SK-N-SH (cell line): ENCODE measurements around the gene MMS22L. TPM values are rescaled to one million over a fixed set of nuclear protein-coding genes. Genes with fewer than 3 reads are reported as not detected.

Experiments
- CTCF ChIA-PET: fragments of 300-600, 350-600 bp; formaldehyde crosslinking; extraction: SDS; loops from one replicate; lab custom pipeline; 2021; lab: Yijun Ruan, JAX
- POLR2A ChIA-PET: fragments of 350-600 bp; sonication (Branson Sonifier 250); formaldehyde crosslinking; extraction: SDS; loops from one replicate; lab custom pipeline; 2020; ENCODE audit warnings: antibody characterized with exemption, inconsistent platforms; lab: Yijun Ruan, JAX
- DNase-seq: peaks from one replicate; pipeline ENCODE4 v3.0.0; 2012
- H2AFZ ChIP-seq: fragments of 200-600 bp; sonication (generic); 2 replicates; pipeline ENCODE4 v1.8.1; 2016; ENCODE audit warnings: antibody characterized with exemption, mild to moderate bottlenecking, low read depth
- H3F3A ChIP-seq: fragments of 200-600 bp; sonication (generic); replicated peaks from 2 replicates; pipeline ENCODE3; 2016; ENCODE audit warnings: antibody characterized with exemption, mild to moderate bottlenecking; ENCODE audit not compliant: insufficient read depth
- H3K27ac ChIP-seq, 2 experiments: fragments of 200-500 bp in 1 of 2; fragments of 200-600 bp in 1 of 2; sonication (Bioruptor generic) in 1 of 2; sonication (generic), shearing (Covaris generic) in 1 of 2; 2 replicates each; pipeline versions ENCODE4 v1.5.1 to v1.6.1; 2014 to 2016; ENCODE audit warnings: low read depth in 2 of 2, inconsistent platforms in 1 of 2, low read length in 1 of 2, mild to moderate bottlenecking in 1 of 2, mixed read lengths in 1 of 2
- H3K27me3 ChIP-seq: fragments of 200-600 bp; sonication (generic), shearing (Covaris generic); 2 replicates; pipeline ENCODE4 v1.6.1; 2016; ENCODE audit warnings: mixed run types; ENCODE audit not compliant: insufficient read depth
- H3K36me3 ChIP-seq, 2 experiments: fragments of 200-500 bp in 1 of 2; fragments of 200-600 bp in 1 of 2; sonication (Bioruptor generic) in 1 of 2; sonication (generic) in 1 of 2; replicated peaks in 1 of 2; 2 replicates each; pipeline versions ENCODE3 to v1.5.1; 2014 to 2016; ENCODE audit warnings: low read length in 1 of 2, mild to moderate bottlenecking in 1 of 2; ENCODE audit not compliant: insufficient read depth in 2 of 2, control insufficient read depth in 1 of 2
- H3K4me1 ChIP-seq, 2 experiments: fragments of 200-500 bp in 1 of 2; fragments of 200-600 bp in 1 of 2; sonication (Bioruptor generic) in 1 of 2; sonication (generic), shearing (Covaris generic) in 1 of 2; 2 replicates each; pipeline versions ENCODE4 v1.5.1 to v1.6.1; 2014 to 2016; ENCODE audit warnings: low read depth in 1 of 2, low read length in 1 of 2, mixed run types in 1 of 2; ENCODE audit not compliant: insufficient read depth in 2 of 2, control insufficient read depth in 1 of 2
- H3K4me2 ChIP-seq: fragments of 200-600 bp; sonication (generic), shearing (Covaris generic); 2 replicates; pipeline ENCODE4 v1.6.1; 2017; ENCODE audit warnings: mixed run types
- H3K4me3 ChIP-seq, 2 experiments: fragments of 200-500 bp in 1 of 2; fragments of 200-600 bp in 1 of 2; sonication (Bioruptor generic) in 1 of 2; sonication (generic), shearing (Covaris generic) in 1 of 2; 2 replicates each; pipeline versions ENCODE4 v1.5.1 to v1.8.1; 2014 to 2016; ENCODE audit warnings: low read depth in 2 of 2, inconsistent platforms in 1 of 2, low read length in 1 of 2, mild to moderate bottlenecking in 1 of 2, mixed read lengths in 1 of 2, moderate library complexity in 1 of 2
- H3K79me2 ChIP-seq: fragments of 200-600 bp; sonication (generic); 2 replicates; pipeline ENCODE4 v1.8.1; 2017; ENCODE audit warnings: mild to moderate bottlenecking; ENCODE audit not compliant: insufficient read depth
- H3K9ac ChIP-seq: fragments of 200-600 bp; sonication (generic); 2 replicates; pipeline ENCODE4 v1.6.1; 2017; ENCODE audit warnings: mixed run types
- H3K9me2 ChIP-seq: fragments of 200-600 bp; sonication (generic); 2 replicates; pipeline ENCODE4 v1.6.1; 2017; ENCODE audit warnings: mixed run types
- H3K9me3 ChIP-seq: fragments of 200-600 bp; sonication (generic); 2 replicates; pipeline ENCODE4 v1.6.1; 2017; ENCODE audit warnings: mixed run types, mild to moderate bottlenecking, moderate library complexity
- H4K20me1 ChIP-seq: fragments of 200-600 bp; sonication (generic); 2 replicates; pipeline ENCODE4 v1.6.1; 2017; ENCODE audit warnings: mild to moderate bottlenecking, mixed run types; ENCODE audit not compliant: insufficient read depth
- CHD2 ChIP-seq: fragments of 150-350 bp; IDR thresholded peaks from 2 replicates; pipeline ENCODE4 v1.6.1; 2018; ENCODE audit warnings: low read length; ENCODE audit not compliant: partially characterized antibody
- ELF1 ChIP-seq: IDR thresholded peaks from 2 replicates; pipeline ENCODE4 v1.4.0; 2012
- EP300 ChIP-seq, 2 experiments: IDR thresholded peaks; 2 replicates each; pipeline versions ENCODE4 v1.4.0 to v1.6.1; 2012; ENCODE audit warnings: borderline replicate concordance in 1 of 2, low read depth in 1 of 2, low read length in 1 of 2
- EZH2phosphoT487 ChIP-seq: fragments of 200-600 bp; sonication (generic); IDR thresholded peaks from 2 replicates; pipeline ENCODE4 v1.6.1; 2017; ENCODE audit warnings: low read depth, mixed run types, mild to moderate bottlenecking, antibody characterized with exemption, moderate library complexity, borderline replicate concordance
- FOSL2 ChIP-seq: IDR thresholded peaks from 2 replicates; pipeline ENCODE4 v1.4.0; 2012; ENCODE audit warnings: low read depth, mild to moderate bottlenecking, moderate library complexity, borderline replicate concordance
- FOXJ3 ChIP-seq: sonication (generic); formaldehyde crosslinking; IDR thresholded peaks from 2 replicates; pipeline ENCODE4 v1.5.1; 2020; ENCODE audit warnings: mild to moderate bottlenecking, missing genetic modification reagents
- GABPA ChIP-seq: IDR thresholded peaks from 2 replicates; pipeline ENCODE4 v1.4.0; 2012; ENCODE audit warnings: low read depth, mild to moderate bottlenecking
- GATA2 ChIP-seq: sonication (generic); formaldehyde crosslinking; IDR thresholded peaks from 2 replicates; pipeline ENCODE4 v1.5.0; 2020; ENCODE audit warnings: mild to moderate bottlenecking, missing genetic modification reagents
- IRF3 ChIP-seq: fragments of 150-350 bp; IDR thresholded peaks from 2 replicates; pipeline ENCODE4 v1.6.1; 2016; ENCODE audit warnings: mild to moderate bottlenecking, low read depth, low read length
- MXI1 ChIP-seq: IDR thresholded peaks from 2 replicates; pipeline ENCODE4 v1.6.1; 2012; ENCODE audit warnings: mild to moderate bottlenecking, low read depth, low read length, improper control_type of control experiment
- POLR2AphosphoS5 ChIP-seq: IDR thresholded peaks from 2 replicates; pipeline ENCODE4 v1.6.1; 2012; ENCODE audit warnings: low read depth, low read length
- RAD21 ChIP-seq: IDR thresholded peaks from 2 replicates; pipeline ENCODE4 v1.6.1; 2012; ENCODE audit warnings: mild to moderate bottlenecking, low read length
- RFX5 ChIP-seq: IDR thresholded peaks from 2 replicates; pipeline ENCODE4 v1.6.1; 2012; ENCODE audit warnings: mild to moderate bottlenecking, improper control_type of control experiment, low read length
- RXRA ChIP-seq: IDR thresholded peaks from 2 replicates; pipeline ENCODE4 v1.4.0; 2012; ENCODE audit warnings: low read depth, mild to moderate bottlenecking, borderline replicate concordance
- SIN3A ChIP-seq: IDR thresholded peaks from 2 replicates; pipeline ENCODE4 v1.6.1; 2012; ENCODE audit warnings: low read depth, mild to moderate bottlenecking, low read length, moderate library complexity, borderline replicate concordance
- TEAD4 ChIP-seq: IDR thresholded peaks from 2 replicates; pipeline ENCODE4 v1.4.0; 2012; ENCODE audit warnings: mild to moderate bottlenecking, borderline replicate concordance; ENCODE audit not compliant: insufficient read depth
- USF1 ChIP-seq: IDR thresholded peaks from 2 replicates; pipeline ENCODE4 v1.4.0; 2012; ENCODE audit warnings: low read depth, borderline replicate concordance
- USF2 ChIP-seq: fragments of 150-350 bp; IDR thresholded peaks from 2 replicates; pipeline ENCODE4 v1.6.1; 2017; ENCODE audit warnings: antibody characterized with exemption, low read length, low read depth, borderline replicate concordance
- YY1 ChIP-seq: IDR thresholded peaks from 2 replicates; pipeline ENCODE4 v1.4.0; 2012; ENCODE audit warnings: low read depth, mild to moderate bottlenecking
- WGBS: methylation state at CpG from one replicate; pipeline ENCODE4 v1.1.6; 2017; ENCODE audit warnings: low lambda C conversion rate; 5-methylcytosine and 5-hydroxymethylcytosine counted together
- polyA plus RNA-seq, 3 experiments: library from polyadenylated mRNA; depleted of rRNA; stranded (reverse); fragments of >200 nt; gene quantifications; 2 replicates each; pipeline ENCODE4 v1.2.3, GENCODE V29; 2012

Gene MMS22L
- polyA plus RNA-seq, 1 of the 3 experiments (the other 2 are of a cell fraction), result 4.3 TPM

GRCh38 chr6:97292671-97293070, 9.7 kb upstream of the MMS22L start:
- Histone ChIP-seq H3K4me1 (no peaks in the 10 kb centered on the region), H4K20me1 (no peaks in the 10 kb centered on the region), H3K27ac (no peak overlapping the region), H3K27me3 (no peaks in the 10 kb centered on the region), H2AFZ (no peak overlapping the region), H3K4me3 (no peak overlapping the region), H3K9ac (no peak overlapping the region), H3K36me3 (no peaks in the 10 kb centered on the region), H3K9me3 (no peaks in the 10 kb centered on the region), H3K9me2 (no peaks in the 10 kb centered on the region), H3F3A (no peaks in the 10 kb centered on the region), H3K4me2 (no peak overlapping the region), H3K79me2 (no peaks in the 10 kb centered on the region)
- 71% methylated on average over 1 of the region's 1 CpG for WGBS
- TF ChIP-seq RAD21, result no peak
- TF ChIP-seq IRF3, result no peak
- no peak for TF ChIP-seq ELF1
- TF ChIP-seq USF2, result no peak
- no peak for TF ChIP-seq YY1
- no peak for TF ChIP-seq RFX5
- TF ChIP-seq EZH2phosphoT487, result no peak
- no peak for TF ChIP-seq FOXJ3 (CRISPR knock-in tag)
- CTCF ChIA-PET, result no interaction called here
- POLR2A ChIA-PET, result no interaction called here
- DNase-seq, result no peak

- no peaks in the 10 kb centered on the region for H3K9me3 ChIP-seq
- TF ChIP-seq USF1 (no peak), MXI1 (no peak), TEAD4 (no peak), FOSL2 (no peak), GATA2 (CRISPR knock-in tag) (no peak), SIN3A (no peak), CHD2 (no peak), EP300 (IDR thresholded peaks at IDR 0.05; ENCODE audit: borderline replicate concordance in 1 of 2, low read depth in 1 of 2, low read length in 1 of 2) (no peak), IRF3 (no peak), RFX5 (no peak), POLR2AphosphoS5 (no peak), RXRA (no peak), GABPA (no peak), FOXJ3 (CRISPR knock-in tag) (no peak), RAD21 (no peak)
- H2AFZ ChIP-seq, result no peak overlapping the region
- no peak for DNase-seq
- no peak overlapping the region for H3K4me2 ChIP-seq
- H3K79me2 ChIP-seq, result no peaks in the 10 kb centered on the region
- ChIA-PET POLR2A (no interaction called here), CTCF (interaction anchor here (1.2 kb wide), 1 partner anchor 77 kb away, joined by 5 read pairs; no protein-coding TSS in a partner anchor)
- H3K27me3 ChIP-seq, result no peaks in the 10 kb centered on the region
- H3K4me3 ChIP-seq, result no peak overlapping the region
- no peaks in the 10 kb centered on the region for H3F3A ChIP-seq
- no peak overlapping the region for H3K9ac ChIP-seq
- no peaks in the 10 kb centered on the region for H3K9me2 ChIP-seq
- no peaks in the 10 kb centered on the region for H3K36me3 ChIP-seq
- no peaks in the 10 kb centered on the region for H3K4me1 ChIP-seq
- WGBS, result 70% methylated on average over 4 of the region's 4 CpGs
- no peaks in the 10 kb centered on the region for H4K20me1 ChIP-seq
- H3K27ac ChIP-seq, result no peak overlapping the region
These were observed 8.9 kb upstream of the MMS22L start for GRCh38 chr6:97291896-97292295.
